ENCODE data around the gene SYT2. TPM values are rescaled to one million over a fixed set of nuclear protein-coding genes. Genes with fewer than 3 reads are reported as not detected.
A peak's percentile ranks its signal among the peaks of the same experiment; 100 is the strongest.

Gene SYT2
- polyA plus RNA-seq, 5 donors = 2.1 to 4.5 (median 3.6) TPM

GRCh38 chr1:202706851-202707250 lies 3.4 kb downstream of the SYT2 start:
- DNase-seq = no peak

GRCh38 chr1:202704601-202705000 lies 5.7 kb downstream of the SYT2 start:
- no peak for DNase-seq

- DNase-seq = no peak
Measured at GRCh38 chr1:202703191-202703590, 7.1 kb downstream of the SYT2 start.

GRCh38 chr1:202702088-202702487 lies 8.2 kb downstream of the SYT2 start:
- DNase-seq = no peak

- no peak for DNase-seq
Measured at GRCh38 chr1:202701200-202701599, 9.1 kb downstream of the SYT2 start.

- no peak for DNase-seq
Measured at GRCh38 chr1:202700061-202700460, 10.2 kb downstream of the SYT2 start.

GRCh38 chr1:202698276-202698675 lies 12.0 kb downstream of the SYT2 start:
- no peak for DNase-seq

GRCh38 chr1:202697038-202697437 lies 13.2 kb downstream of the SYT2 start:
- no peak for DNase-seq

- DNase-seq = no peak
Measured at GRCh38 chr1:202694314-202694713, 15.9 kb downstream of the SYT2 start.

GRCh38 chr1:202692959-202693555 lies 17.2 kb downstream of the SYT2 start:
- peak; percentile 63 to 69 for DNase-seq

GRCh38 chr1:202691816-202692215 lies 18.4 kb downstream of the SYT2 start:
- no peak for DNase-seq

GRCh38 chr1:202689493-202690342 lies 20.5 kb downstream of the SYT2 start:
- no peak for DNase-seq

GRCh38 chr1:202689082-202689481 lies 21.2 kb downstream of the SYT2 start:
- DNase-seq = no peak

GRCh38 chr1:202688401-202688800 lies 21.9 kb downstream of the SYT2 start:
- DNase-seq = no peak

- DNase-seq = no peak
Measured at GRCh38 chr1:202687798-202688197, 22.5 kb downstream of the SYT2 start.

- no peak for DNase-seq
Measured at GRCh38 chr1:202687370-202687769, 22.9 kb downstream of the SYT2 start.

- no peak for DNase-seq
Measured at GRCh38 chr1:202685641-202686040, 24.6 kb downstream of the SYT2 start.

GRCh38 chr1:202684716-202685115 lies 25.5 kb downstream of the SYT2 start:
- DNase-seq = no peak

GRCh38 chr1:202683029-202683428 lies 27.2 kb downstream of the SYT2 start:
- no peak for DNase-seq

- DNase-seq = no peak
Measured at GRCh38 chr1:202682477-202682876, 27.8 kb downstream of the SYT2 start.

GRCh38 chr1:202681736-202682420 lies 28.4 kb downstream of the SYT2 start:
- DNase-seq = no peak

- DNase-seq = no peak
Measured at GRCh38 chr1:202680586-202681352, 29.5 kb downstream of the SYT2 start.
